ENCODE results near the gene GLOD4. TPM values are rescaled to one million over a fixed set of nuclear protein-coding genes. Genes with fewer than 3 reads are reported as not detected.
"Not testable (repeated sequence)": the region's sequence is repeated elsewhere in the genome, so short reads cannot be mapped to it uniquely, and the experiment has no call there.

GLOD4 gene
- polyA plus RNA-seq, 1 experiment = 42.2 TPM

- no peak for TF ChIP-seq CTCF (IDR thresholded peaks at IDR 0.05; ENCODE audit: low read depth, low read length)
- H3K4me3 ChIP-seq (ENCODE audit: low read depth, low read length) = no peak overlapping the region
- no peak overlapping the region for H3K27ac ChIP-seq (ENCODE audit: low read depth, low read length)
- no peaks in the 10 kb centered on the region; the same call in 1 of the 2 replicates for H3K9me3 ChIP-seq (ENCODE audit: control insufficient read depth, insufficient read depth, low read length)
- H3K27me3 ChIP-seq (ENCODE audit: control insufficient read depth, insufficient read depth, low read length) = no peaks in the 10 kb centered on the region
- DNase-seq (ENCODE audit: low read depth, low spot score) = no peak
- ChIA-PET POLR2A (no interaction called here), CTCF (interaction anchor here (0.7 to 1.4 kb wide), 2 partner anchors 211 to 267 kb away, joined by 6 to 7 read pairs; no protein-coding TSS in a partner anchor)
Observed at GRCh38 chr17:788551-788950, 6.5 kb upstream of the GLOD4 start.

- no peak for TF ChIP-seq CTCF (IDR thresholded peaks at IDR 0.05; ENCODE audit: low read depth, low read length)
- no peak for DNase-seq (ENCODE audit: low read depth, low spot score)
- Histone ChIP-seq H3K27ac (ENCODE audit: low read depth, low read length) (no peak overlapping the region), H3K27me3 (ENCODE audit: control insufficient read depth, insufficient read depth, low read length) (no peaks in the 10 kb centered on the region), H3K9me3 (ENCODE audit: control insufficient read depth, insufficient read depth, low read length) (no peaks in the 10 kb centered on the region; the same call in 1 of the 2 replicates), H3K4me3 (ENCODE audit: low read depth, low read length) (no peak overlapping the region)
- ChIA-PET POLR2A (interaction anchor here (0.6 kb wide), 2 partner anchors 178 to 201 kb away, joined by 4 to 7 read pairs; no protein-coding TSS in a partner anchor), CTCF (interaction anchor here (0.7 to 3.5 kb wide), 2 partner anchors 193 to 268 kb away, joined by 7 to 9 read pairs; no protein-coding TSS in a partner anchor)
Observed at GRCh38 chr17:787641-788221, 5.7 kb upstream of the GLOD4 start.

GRCh38 chr17:785901-786300, 3.8 kb upstream of the GLOD4 start:
- POLR2A ChIA-PET; H3K4me3 ChIP-seq (ENCODE audit: low read depth, low read length); DNase-seq (ENCODE audit: low read depth, low spot score); H3K27ac ChIP-seq (ENCODE audit: low read depth, low read length); H3K9me3 ChIP-seq (ENCODE audit: control insufficient read depth, insufficient read depth, low read length); H3K27me3 ChIP-seq (ENCODE audit: control insufficient read depth, insufficient read depth, low read length): not testable (repeated sequence)
- CTCF ChIA-PET = interaction anchor here (3.5 kb wide), 1 partner anchor 195 kb away, joined by 9 read pairs; no protein-coding TSS in a partner anchor

GRCh38 chr17:784143-784542, 2.1 kb upstream of the GLOD4 start:
- Histone ChIP-seq H3K4me3 (ENCODE audit: low read depth, low read length) (no peak overlapping the region), H3K27me3 (ENCODE audit: control insufficient read depth, insufficient read depth, low read length) (no peaks in the 10 kb centered on the region), H3K9me3 (ENCODE audit: control insufficient read depth, insufficient read depth, low read length) (no peaks in the 10 kb centered on the region; the same call in 1 of the 2 replicates), H3K27ac (ENCODE audit: low read depth, low read length) (no peak overlapping the region)
- POLR2A ChIA-PET = no interaction called here
- no peak for DNase-seq (ENCODE audit: low read depth, low spot score)
- TF ChIP-seq CTCF (IDR thresholded peaks at IDR 0.05; ENCODE audit: low read depth, low read length) = no peak
- CTCF ChIA-PET = interaction anchor here (3.5 kb wide), 1 partner anchor 197 kb away, joined by 9 read pairs; no protein-coding TSS in a partner anchor

- POLR2A ChIA-PET = no interaction called here
- Histone ChIP-seq H3K9me3 (ENCODE audit: control insufficient read depth, insufficient read depth, low read length) (no peaks in the 10 kb centered on the region; the same call in 1 of the 2 replicates), H3K27me3 (ENCODE audit: control insufficient read depth, insufficient read depth, low read length) (no peaks in the 10 kb centered on the region), H3K4me3 (ENCODE audit: low read depth, low read length) (no peak overlapping the region), H3K27ac (ENCODE audit: low read depth, low read length) (no peak overlapping the region)
- no peak for TF ChIP-seq CTCF (IDR thresholded peaks at IDR 0.05; ENCODE audit: low read depth, low read length)
- DNase-seq (ENCODE audit: low read depth, low spot score) = no peak
- CTCF ChIA-PET = interaction anchor here (1.0 kb wide), 2 partner anchors 203 kb away, joined by 3 to 4 read pairs; no protein-coding TSS in a partner anchor
Observed at GRCh38 chr17:778096-778495, 4.0 kb downstream of the GLOD4 start.
